Activated B cell treated with CpG ODN at 0.5 μM for 24 hours (primary cell): ENCODE data around the gene ASB2. TPM values are rescaled to one million over a fixed set of nuclear protein-coding genes. Genes with fewer than 3 reads are reported as not detected.

Experiments
- ATAC-seq: fragments of 200-7000 bp; cut with Tn5 transposase; one replicate; pipeline ENCODE4 v1.10.0; 2021; ENCODE audit warnings: low read depth, mild to moderate bottlenecking, moderate library complexity
- CTCF ChIA-PET: fragments of 350-600 bp; sonication (Branson Sonifier 250); formaldehyde crosslinking; loops from one replicate; lab custom pipeline; 2021; ENCODE audit warnings: antibody characterized with exemption; lab: Charles Lee
- POLR2A ChIA-PET: fragments of 350-600 bp; sonication (Branson Sonifier 250); formaldehyde crosslinking; loops from one replicate; lab custom pipeline; 2021; ENCODE audit warnings: antibody characterized with exemption; lab: Charles Lee
- DNase-seq: peaks from one replicate; pipeline ENCODE4 v3.0.0; 2022
- H3K27ac Mint-ChIP-seq: one replicate; pipeline ENCODE4 v1.8.0; 2020; ENCODE audit warnings: mixed read lengths
- H3K27me3 Mint-ChIP-seq: one replicate; pipeline ENCODE4 v1.8.0; 2021; ENCODE audit warnings: mixed read lengths
- H3K36me3 Mint-ChIP-seq: one replicate; pipeline ENCODE4 v1.8.0; 2021; ENCODE audit warnings: low read depth, mixed read lengths
- H3K4me1 Mint-ChIP-seq: one replicate; pipeline ENCODE4 v1.8.0; 2021; ENCODE audit warnings: mixed read lengths
- H3K4me3 Mint-ChIP-seq: one replicate; pipeline ENCODE4 v1.8.0; 2020; ENCODE audit warnings: mild to moderate bottlenecking, mixed read lengths
- H3K9me3 Mint-ChIP-seq: one replicate; pipeline ENCODE4 v1.8.0; 2020; ENCODE audit warnings: mixed read lengths
- CTCF ChIP-seq: fragments of 200-600 bp; IDR thresholded peaks from one replicate; pipeline ENCODE4 v1.8.0; 2022; ENCODE audit warnings: antibody characterized with exemption, mild to moderate bottlenecking
- intact Hi-C: fragments of 100-400 bp; cut with micrococcal nuclease; formaldehyde crosslinking; loops from one replicate; pipeline ENCODE4 v1.15.1; 2024
- total RNA-seq: library from RNA; stranded (reverse); gene quantifications from 2 replicates; pipeline ENCODE4 v1.2.3, GENCODE V29; 2022

ASB2 gene
- total RNA-seq, 1 donor from 2014 or later, result 3.1 TPM

GRCh38 chr14:93984070-93984469 lies 7.7 kb upstream of the ASB2 start:
- Mint-ChIP-seq H3K27ac (no peak overlapping the region), H3K27me3 (peaks cover 35% of the 10 kb centered on the region), H3K4me3 (no peak overlapping the region), H3K4me1 (peaks cover 5% of the 10 kb centered on the region), H3K9me3 (no peaks in the 10 kb centered on the region), H3K36me3 (no peaks in the 10 kb centered on the region)
- ChIA-PET CTCF (interaction anchor here (0.9 to 1.3 kb wide), 4 partner anchors 13 to 153 kb away, joined by 3 to 5 read pairs (median 4); no protein-coding TSS in a partner anchor), POLR2A (no interaction called here)
- intact Hi-C loops, result no loop called here
- no peak for DNase-seq
- no peak for TF ChIP-seq CTCF
- ATAC-seq, result no peak

GRCh38 chr14:93982230-93983007 lies 6.0 kb upstream of the ASB2 start:
- DNase-seq (no peak), ATAC-seq (no peak)
- ChIA-PET CTCF (interaction anchor here (1.4 to 2.7 kb wide), 3 partner anchors 10 to 43 kb away, joined by 3 to 8 read pairs (median 8); no protein-coding TSS in a partner anchor), POLR2A (interaction anchor here (1.6 kb wide), 1 partner anchor 15 kb away, joined by 8 read pairs; no protein-coding TSS in a partner anchor)
- no peak for TF ChIP-seq CTCF
- H3K4me3 Mint-ChIP-seq, result no peak overlapping the region
- peaks cover 37% of the 10 kb centered on the region for H3K27me3 Mint-ChIP-seq
- no peaks in the 10 kb centered on the region for H3K36me3 Mint-ChIP-seq
- peaks cover 18% of the 10 kb centered on the region for H3K4me1 Mint-ChIP-seq
- no peaks in the 10 kb centered on the region for H3K9me3 Mint-ChIP-seq
- intact Hi-C loops, result no loop called here
- no peak overlapping the region for H3K27ac Mint-ChIP-seq

GRCh38 chr14:93981316-93982229 lies 5.2 kb upstream of the ASB2 start:
- peaks cover 25% of the 10 kb centered on the region for H3K4me1 Mint-ChIP-seq
- TF ChIP-seq CTCF, result no peak
- no peaks in the 10 kb centered on the region for H3K9me3 Mint-ChIP-seq
- H3K4me3 Mint-ChIP-seq, result no peak overlapping the region
- no peak overlapping the region for H3K27ac Mint-ChIP-seq
- H3K36me3 Mint-ChIP-seq, result no peaks in the 10 kb centered on the region
- intact Hi-C loops, result no loop called here
- CTCF ChIA-PET, result interaction anchor here (1.9 to 2.7 kb wide), 2 partner anchors 11 to 42 kb away, joined by 8 read pairs; no protein-coding TSS in a partner anchor
- POLR2A ChIA-PET, result interaction anchor here (1.6 kb wide), 1 partner anchor 14 kb away, joined by 8 read pairs; no protein-coding TSS in a partner anchor
- no peak for ATAC-seq
- no peak for DNase-seq
- peaks cover 39% of the 10 kb centered on the region for H3K27me3 Mint-ChIP-seq

- Mint-ChIP-seq H3K4me1 (peaks cover 34% of the 10 kb centered on the region), H3K36me3 (no peaks in the 10 kb centered on the region), H3K4me3 (no peak overlapping the region), H3K9me3 (no peaks in the 10 kb centered on the region), H3K27me3 (peaks cover 41% of the 10 kb centered on the region), H3K27ac (peak overlapping the region; percentile 42)
- TF ChIP-seq CTCF, result no peak
- CTCF ChIA-PET, result interaction anchor here (2.7 kb wide), 1 partner anchor 41 kb away, joined by 8 read pairs; no protein-coding TSS in a partner anchor
- POLR2A ChIA-PET, result no interaction called here
- intact Hi-C loops, result no loop called here
- no peak for ATAC-seq
- DNase-seq, result no peak
Observed at GRCh38 chr14:93980456-93981201, 4.3 kb upstream of the ASB2 start.
